Heart right ventricle (tissue), 16 donors: ENCODE measurements around the gene EXOC2. TPM values are rescaled to one million over a fixed set of nuclear protein-coding genes. Genes with fewer than 3 reads are reported as not detected.

ENCODE experiments used
- ATAC-seq, 8 donors: fragments of 200-7000 bp; cut with Tn5 transposase; one replicate each; pipeline ENCODE4 v1.9.1; 2020; ENCODE audit warnings: mild to moderate bottlenecking in 8 of 8, moderate library complexity in 8 of 8, moderate number of reproducible peaks in 1 of 8
- DNase-seq, 2 donors: peaks; one replicate each; pipeline ENCODE4 v3.0.0-alpha.2; 2020
- H3K27ac ChIP-seq, 10 donors: fragments of 200-600 bp; sonication (generic) in 2 of 10; one replicate each; pipeline versions ENCODE4 v1.5.0 to v1.8.0; 2020 to 2022; ENCODE audit warnings: mild to moderate bottlenecking in 3 of 10
- H3K27me3 ChIP-seq, 7 donors: fragments of 200-600 bp; one replicate each; pipeline ENCODE4 v1.8.0; 2021 to 2022; ENCODE audit warnings: mild to moderate bottlenecking in 2 of 7
- H3K36me3 ChIP-seq, 9 donors: fragments of 200-600 bp; sonication (generic) in 1 of 9; one replicate each; pipeline versions ENCODE4 v1.5.0 to v1.8.0; 2020 to 2022; ENCODE audit warnings: mild to moderate bottlenecking in 2 of 9
- H3K4me1 ChIP-seq, 9 donors: fragments of 200-600 bp; sonication (generic) in 1 of 9; one replicate each; pipeline versions ENCODE4 v1.5.0 to v1.8.0; 2020 to 2022; ENCODE audit warnings: mild to moderate bottlenecking in 4 of 9
- H3K4me3 ChIP-seq, 10 donors: fragments of 200-600 bp; sonication (generic) in 2 of 10; one replicate each; pipeline versions ENCODE4 v1.5.0 to v1.8.0; 2020 to 2022; ENCODE audit warnings: mild to moderate bottlenecking in 7 of 10, moderate library complexity in 2 of 10
- H3K9me3 ChIP-seq, 11 donors: fragments of 200-600 bp in 10 of 11; sonication (generic) in 2 of 11; one replicate each; pipeline versions ENCODE4 v1.5.0 to v1.8.0; 2013 to 2022; ENCODE audit warnings: mild to moderate bottlenecking in 2 of 11, control low read depth in 1 of 11, moderate library complexity in 1 of 11
- CTCF ChIP-seq, 9 donors: fragments of 200-600 bp; sonication (generic) in 2 of 9; IDR thresholded peaks; one replicate each; pipeline versions ENCODE4 v1.5.0 to v1.8.0; 2021 to 2022; ENCODE audit warnings: antibody characterized with exemption in 9 of 9, mild to moderate bottlenecking in 5 of 9, moderate library complexity in 1 of 9
- WGBS, 2 donors: extraction: QIAGEN DNeasy Blood & Tissue Kit; methylation state at CpG; one replicate each; pipeline ENCODE4 v1.1.7; 2013; ENCODE audit warnings: inconsistent platforms in 1 of 2; 5-methylcytosine and 5-hydroxymethylcytosine counted together
- intact Hi-C, 10 donors: fragments of 100-400 bp; cut with DNase I; formaldehyde crosslinking; loops; one replicate each; pipeline versions ENCODE4 v1.11.1 to v1.14.2; 2022
- polyA plus RNA-seq, 2 donors: library from polyadenylated mRNA; stranded (reverse); fragments of 200-250 nt; gene quantifications; one replicate each; pipeline ENCODE4 v1.2.3, GENCODE V29; 2013
- total RNA-seq, 10 donors: library from RNA; stranded (reverse); fragmentation: NEBNext Ultra II Directional in 3 of 10; extraction: Animal tissue kit (Norgen Biotek cat#: 25700) in 3 of 10; gene quantifications; one replicate each; pipeline versions ENCODE4 v1.2.1 to v1.2.4, GENCODE V29; 2021 to 2023
- donor health status: Arrhythmogenic right ventricular cardiomyopathy.
- donor health status: ischemic (EF 13 %, LVEDD 7.1; RV severe dilation, severe dysfunction).
- donor health status: healthy with polysubstance abuse.
- donor health status: DM: no; HTN: yes; CAD: no.
- donor health status: DM: no; HTN: no; CAD: no.
- donor health status: ischemic (EF 25% LVEDD 6.9; RV normal size, moderate dysfunction).
- donor health status: ischemic (EF 25% LVEDD 5.7; RV mildly dilated, moderate dysfunction).
- donor health status: healthy.
- donor health status: DM: yes; HTN: yes; CAD: no.
- donor health status: Ischemic cardiomyopathy.
- donor health status: ischemic (EF 35%, LVEDD 5.7; RV mildly dilated, moderate dysfunction).
- donor health status: nonischemic (EF 11% LVEDD 7.7; RV severe dilation, severe dysfunction).
- donor health status: DM: yes; HTN: yes; CAD: no.
- donor health status: PGD.
- donor health status: ischemic (EF 29% LVEDD 5.4; RV normal size, mild dysfunction).
- donor health status: nonischemic (EF 23%, LVEDD 6.1; RV moderate dilation, normal function).

EXOC2 gene
- total and polyA plus RNA-seq, 12 donors = 4.0 to 18.4 (median 12.9) TPM

- Histone ChIP-seq H3K4me3 (no peak overlapping the region), H3K9me3 (no peaks in the 10 kb centered on the region), H3K36me3 (no peaks in the 10 kb centered on the region), H3K27ac (no peak overlapping the region), H3K27me3 (peaks cover 0 to 4% (median 0%) of the 10 kb centered on the region in 7 donors), H3K4me1 (peaks cover 0 to 18% (median 0%) of the 10 kb centered on the region in 9 donors)
- 88 to 91% methylated on average over 12 of the region's 12 CpGs for WGBS, 2 donors
- DNase-seq = no peak
- intact Hi-C loops = no loop called here
- no peak for TF ChIP-seq CTCF (IDR thresholded peaks at IDR 0.05)
- ATAC-seq = no peak
These were observed 251.6 kb downstream of the EXOC2 start for GRCh38 chr6:441126-441920.

- TF ChIP-seq CTCF (IDR thresholded peaks at IDR 0.05) = no peak
- H3K27me3 ChIP-seq = peaks cover 0 to 4% (median 0%) of the 10 kb centered on the region in 7 donors
- WGBS, 2 donors = 42 to 49% methylated on average over 9 of the region's 9 CpGs
- H3K4me3 ChIP-seq = no peak overlapping the region
- H3K36me3 ChIP-seq = no peaks in the 10 kb centered on the region
- H3K9me3 ChIP-seq = no peaks in the 10 kb centered on the region
- DNase-seq (peak in 1 of 2 donors; percentile 27), ATAC-seq (peak in 6 of 8 donors; percentile 36 to 89 (median 72))
- intact Hi-C loops = no loop called here
- peaks cover 0 to 21% (median 0%) of the 10 kb centered on the region in 9 donors for H3K4me1 ChIP-seq
- no peak overlapping the region for H3K27ac ChIP-seq
These were observed 253.2 kb downstream of the EXOC2 start for GRCh38 chr6:439641-440167.

GRCh38 chr6:438634-439170, 254.2 kb downstream of the EXOC2 start:
- intact Hi-C loops = no loop called here
- TF ChIP-seq CTCF (IDR thresholded peaks at IDR 0.05) = no peak

GRCh38 chr6:437037-437392, 255.9 kb downstream of the EXOC2 start:
- TF ChIP-seq CTCF (IDR thresholded peaks at IDR 0.05) = no peak
- H3K9me3 ChIP-seq = no peaks in the 10 kb centered on the region
- no peaks in the 10 kb centered on the region for H3K27me3 ChIP-seq
- intact Hi-C loops = no loop called here
- no peaks in the 10 kb centered on the region for H3K36me3 ChIP-seq
- peaks cover 0 to 21% (median 0%) of the 10 kb centered on the region in 9 donors for H3K4me1 ChIP-seq
- ATAC-seq (no peak), DNase-seq (no peak)
- H3K4me3 ChIP-seq = no peak overlapping the region
- H3K27ac ChIP-seq = no peak overlapping the region
- WGBS, 2 donors = 82 to 90% methylated on average over 6 of the region's 6 CpGs

More at GRCh38 chr6:438634-439170, 254.2 kb downstream of the EXOC2 start:
- Histone ChIP-seq H3K27ac (no peak overlapping the region), H3K9me3 (no peaks in the 10 kb centered on the region), H3K4me1 (peaks cover 0 to 21% (median 0%) of the 10 kb centered on the region in 9 donors), H3K27me3 (peaks cover 0 to under 1% (median 0%) of the 10 kb centered on the region in 7 donors), H3K4me3 (no peak overlapping the region), H3K36me3 (no peaks in the 10 kb centered on the region)
- no peak for DNase-seq
- WGBS, 2 donors = 77 to 78% methylated on average over 12 of the region's 12 CpGs
- no peak for ATAC-seq
